Posterior cingulate gyrus (tissue), 11 donors: ENCODE results near the gene FAM181A.
A peak's percentile ranks its signal among the peaks of the same experiment; 100 is the strongest.

Source experiments
- DNase-seq, 10 donors: peaks; one replicate each; pipeline versions ENCODE4 v3.0.0 to v3.0.0-alpha.2; 2020 to 2021; ENCODE audit warnings: mixed read lengths in 3 of 10
- intact Hi-C: fragments of 100-400 bp; cut with DNase I; formaldehyde crosslinking; loops from one replicate; pipeline ENCODE4 v1.15.1; 2023

FAM181A gene

GRCh38 chr14:93902619-93903307, 24.4 kb upstream of the FAM181A start:
- intact Hi-C loops, result no loop called here
- DNase-seq, result peak in 1 of 10 donors; percentile 39

GRCh38 chr14:93903342-93904184, 23.6 kb upstream of the FAM181A start:
- peak in 3 of 10 donors; percentile 15 to 83 (median 28) for DNase-seq
- intact Hi-C loops, result no loop called here

GRCh38 chr14:93905623-93906022, 21.5 kb upstream of the FAM181A start:
- intact Hi-C loops, result no loop called here
- DNase-seq, result peak in 1 of 10 donors; percentile 23

- peak in 8 of 10 donors; percentile 42 to 94 (median 65) for DNase-seq
Observed at GRCh38 chr14:93906341-93907329, 20.5 kb upstream of the FAM181A start.

GRCh38 chr14:93909429-93910128, 17.6 kb upstream of the FAM181A start:
- peak in 1 of 10 donors; percentile 42 for DNase-seq

More at GRCh38 chr14:93906341-93907329, 20.5 kb upstream of the FAM181A start:
- intact Hi-C loops, result no loop called here

GRCh38 chr14:93911975-93912615, 15.0 kb upstream of the FAM181A start:
- intact Hi-C loops, result no loop called here
- DNase-seq, result peak in 2 of 10 donors; percentile 52 to 68

More at GRCh38 chr14:93909429-93910128, 17.6 kb upstream of the FAM181A start:
- intact Hi-C loops, result no loop called here

GRCh38 chr14:93912782-93913181, 14.4 kb upstream of the FAM181A start:
- intact Hi-C loops, result no loop called here
- peak in 2 of 10 donors; percentile 9 to 21 for DNase-seq

- intact Hi-C loops, result no loop called here
- DNase-seq, result no peak
Observed at GRCh38 chr14:93914278-93914677, 12.9 kb upstream of the FAM181A start.

GRCh38 chr14:93915070-93915705, 12.0 kb upstream of the FAM181A start:
- intact Hi-C loops, result no loop called here
- peak in 2 of 10 donors; percentile 43 to 56 for DNase-seq

GRCh38 chr14:93915800-93916199, 11.3 kb upstream of the FAM181A start:
- intact Hi-C loops, result no loop called here
- DNase-seq, result peak in 1 of 10 donors; percentile 3

GRCh38 chr14:93916498-93916897, 10.6 kb upstream of the FAM181A start:
- no peak for DNase-seq
- intact Hi-C loops, result no loop called here

- DNase-seq, result peak in 2 of 10 donors; percentile 2 to 62
- intact Hi-C loops, result no loop called here
Observed at GRCh38 chr14:93917141-93917540, 10.0 kb upstream of the FAM181A start.

- intact Hi-C loops, result no loop called here
- peak in 2 of 10 donors; percentile 47 to 72 for DNase-seq
Observed at GRCh38 chr14:93921001-93921806, 5.9 kb upstream of the FAM181A start.

- intact Hi-C loops, result no loop called here
- peak in 2 of 10 donors; percentile 63 to 70 for DNase-seq
Observed at GRCh38 chr14:93923626-93924025, 3.5 kb upstream of the FAM181A start.

- peak in 2 of 10 donors; percentile 86 to 89 for DNase-seq
- intact Hi-C loops, result no loop called here
Observed at GRCh38 chr14:93924592-93925355, 2.4 kb upstream of the FAM181A start.

- intact Hi-C loops, result no loop called here
- peak in 2 of 10 donors; percentile 20 to 78 for DNase-seq
Observed at GRCh38 chr14:93925374-93925895, 1.7 kb upstream of the FAM181A start.
